NCI-H345 treated with DMSO at 0.1 percent for 48 hours (cell line): Measurements from ENCODE around the gene NANOS3.
A peak's percentile ranks its signal among the peaks of the same experiment; 100 is the strongest.

Source experiments
- DNase-seq: peaks from one replicate; lab custom pipeline; 2025; ENCODE audit not compliant: unreplicated experiment; lab: John Stamatoyannopoulos, UW

NANOS3 gene

DNA sequence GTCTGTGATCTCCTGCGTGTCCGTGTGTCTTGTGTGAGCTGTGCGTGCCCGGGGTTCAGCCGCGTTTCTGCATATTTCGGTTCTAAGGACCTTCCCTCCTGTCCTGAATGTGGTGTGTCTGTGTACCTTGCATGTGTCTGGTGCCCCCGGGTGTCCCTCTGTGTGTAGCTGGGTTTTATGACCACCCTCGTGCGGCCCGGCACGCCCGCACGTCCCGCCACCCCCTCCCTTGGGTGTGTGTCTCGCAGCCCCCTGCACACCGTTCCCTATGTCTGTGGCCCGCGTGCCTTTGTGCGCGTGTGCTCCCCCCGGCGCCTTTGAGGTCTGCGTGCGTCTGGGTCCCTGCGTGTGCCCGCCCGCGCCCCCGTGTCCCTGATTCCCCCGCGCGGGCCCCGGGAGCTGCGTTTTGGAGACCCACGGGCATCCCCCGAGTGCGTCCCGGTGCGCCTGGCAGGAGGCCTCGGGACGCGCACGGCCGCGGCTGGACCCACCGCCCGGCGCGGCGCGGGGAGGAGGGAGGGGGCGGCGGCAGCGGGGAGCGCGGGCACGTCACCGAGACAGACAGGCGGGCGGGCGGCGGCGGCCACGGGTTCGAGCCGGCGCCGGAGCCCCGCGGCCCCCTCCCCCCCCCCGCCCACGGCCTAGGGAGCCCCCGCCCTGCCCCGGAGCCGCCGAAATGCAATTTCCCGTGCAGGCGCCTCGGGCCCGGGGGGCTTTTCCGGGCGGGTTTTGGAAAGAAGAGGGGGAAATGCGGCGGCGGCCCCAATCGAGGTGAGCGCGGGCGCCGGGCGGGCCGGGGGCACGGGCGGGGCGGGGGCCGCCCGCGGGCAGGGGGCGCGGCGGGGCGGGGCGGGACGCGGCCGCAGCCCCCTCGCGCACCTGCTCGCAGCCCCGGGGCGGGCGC is 12.0 kb upstream of the NANOS3 start:
- no peak for DNase-seq

DNA sequence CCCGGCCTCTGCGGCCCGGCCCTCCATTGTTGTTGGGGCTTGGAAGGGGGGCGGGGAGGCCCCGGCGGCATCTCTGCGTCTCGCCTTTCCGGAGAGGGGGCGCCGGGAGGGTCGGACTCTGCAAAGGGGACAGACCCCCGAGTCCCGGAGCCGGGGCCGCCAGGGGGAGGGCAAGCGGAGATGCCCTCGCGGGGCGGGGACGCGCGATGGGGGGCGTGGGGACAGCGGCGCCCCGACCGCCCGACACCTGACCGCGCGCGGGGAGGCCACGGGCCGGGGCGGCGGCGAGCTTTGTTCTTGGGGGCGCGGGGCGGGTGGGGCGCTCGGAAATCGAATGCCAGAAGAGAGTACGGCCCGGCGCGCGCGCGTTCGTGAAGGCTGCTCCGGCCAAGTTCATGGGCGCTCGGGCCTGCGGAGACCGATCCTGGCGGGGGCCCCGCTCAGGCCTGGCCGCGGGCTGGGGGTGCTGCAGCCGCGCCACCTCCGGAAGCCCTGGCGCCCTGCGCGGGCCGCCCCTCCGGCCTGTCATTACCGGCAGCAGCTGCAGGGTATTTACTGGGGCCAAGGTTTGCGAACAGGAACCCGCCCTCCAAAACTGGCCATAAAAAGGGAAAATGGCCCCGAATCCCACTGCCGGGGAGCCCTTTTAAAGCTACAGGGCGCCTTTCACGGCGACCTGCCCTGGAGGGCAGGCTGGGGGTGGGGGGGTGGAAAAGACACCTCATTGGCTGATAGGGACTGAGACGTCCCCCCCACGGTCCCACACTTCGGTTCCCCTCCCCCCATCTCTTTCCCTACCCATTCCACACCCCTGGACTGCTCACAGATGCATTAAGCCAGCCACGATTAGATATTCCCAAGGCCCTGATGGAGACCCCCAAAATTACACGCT is 11.1 kb upstream of the NANOS3 start:
- DNase-seq = no peak

DNA sequence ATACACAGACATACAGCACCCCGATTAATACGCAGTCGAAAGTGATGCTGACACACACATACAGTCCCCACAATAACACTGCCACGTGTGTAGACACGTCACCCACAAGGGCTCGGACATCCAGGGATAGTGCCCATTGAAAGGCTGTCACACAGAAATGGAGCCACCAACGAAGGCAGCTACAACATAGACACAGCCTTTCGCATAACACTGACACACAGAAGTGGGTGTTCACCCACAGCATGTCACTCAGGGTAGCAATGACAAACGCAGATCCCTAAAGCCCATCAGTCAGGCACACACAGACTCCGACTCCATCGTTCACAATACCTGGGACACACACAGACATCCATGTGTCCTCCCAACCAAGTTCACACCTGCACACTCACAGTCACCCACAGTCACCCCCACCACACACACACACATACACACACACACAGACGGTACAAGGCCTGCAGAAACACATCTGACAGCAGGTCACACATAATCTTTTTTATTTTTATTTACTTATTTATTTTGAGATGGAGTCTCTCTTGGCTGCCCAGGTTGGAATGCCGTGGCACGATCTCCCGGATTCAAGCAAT is 10.4 kb upstream of the NANOS3 start:
- DNase-seq = no peak

DNA sequence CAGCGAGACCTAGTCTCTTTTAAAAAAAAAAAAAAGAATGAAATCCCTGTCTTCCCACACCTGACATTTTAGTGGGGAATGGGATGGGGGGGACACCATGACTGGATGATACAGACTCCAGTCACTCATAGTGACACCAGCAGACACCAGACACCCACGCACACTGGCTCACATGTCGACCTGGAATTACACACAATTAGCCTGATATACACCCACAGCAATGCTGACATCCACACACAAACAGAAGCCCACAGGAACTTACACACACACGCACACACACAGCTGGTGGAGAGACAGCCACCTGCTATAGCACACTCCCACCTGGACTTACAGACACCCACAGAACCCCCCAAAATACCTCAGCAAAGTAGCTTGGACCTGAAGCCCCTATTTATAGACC is 8.3 kb upstream of the NANOS3 start:
- DNase-seq = no peak

- no peak for DNase-seq
Observed at GRCh38 chr19:13869281-13869680, 7.7 kb upstream of the NANOS3 start.

GRCh38 chr19:13870873-13871272 is 6.1 kb upstream of the NANOS3 start:
- no peak for DNase-seq

DNA sequence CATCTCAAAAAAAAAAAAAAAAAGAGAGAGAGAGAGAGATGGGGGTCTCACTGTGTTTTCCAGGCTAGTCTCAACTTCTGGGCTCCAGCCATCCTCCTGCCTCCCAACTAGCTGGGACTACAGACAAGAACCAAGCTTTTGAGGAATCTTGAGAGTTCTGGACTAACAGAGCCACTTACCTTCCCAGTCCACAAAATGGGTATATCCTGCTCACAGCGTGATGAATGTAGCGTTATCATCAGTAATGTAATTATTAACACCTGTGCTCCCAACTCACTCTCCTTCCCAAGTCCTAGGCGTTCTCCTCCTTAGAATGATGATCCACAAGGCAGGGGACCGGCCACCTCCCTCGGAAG is 4.6 kb upstream of the NANOS3 start:
- DNase-seq = no peak

DNA sequence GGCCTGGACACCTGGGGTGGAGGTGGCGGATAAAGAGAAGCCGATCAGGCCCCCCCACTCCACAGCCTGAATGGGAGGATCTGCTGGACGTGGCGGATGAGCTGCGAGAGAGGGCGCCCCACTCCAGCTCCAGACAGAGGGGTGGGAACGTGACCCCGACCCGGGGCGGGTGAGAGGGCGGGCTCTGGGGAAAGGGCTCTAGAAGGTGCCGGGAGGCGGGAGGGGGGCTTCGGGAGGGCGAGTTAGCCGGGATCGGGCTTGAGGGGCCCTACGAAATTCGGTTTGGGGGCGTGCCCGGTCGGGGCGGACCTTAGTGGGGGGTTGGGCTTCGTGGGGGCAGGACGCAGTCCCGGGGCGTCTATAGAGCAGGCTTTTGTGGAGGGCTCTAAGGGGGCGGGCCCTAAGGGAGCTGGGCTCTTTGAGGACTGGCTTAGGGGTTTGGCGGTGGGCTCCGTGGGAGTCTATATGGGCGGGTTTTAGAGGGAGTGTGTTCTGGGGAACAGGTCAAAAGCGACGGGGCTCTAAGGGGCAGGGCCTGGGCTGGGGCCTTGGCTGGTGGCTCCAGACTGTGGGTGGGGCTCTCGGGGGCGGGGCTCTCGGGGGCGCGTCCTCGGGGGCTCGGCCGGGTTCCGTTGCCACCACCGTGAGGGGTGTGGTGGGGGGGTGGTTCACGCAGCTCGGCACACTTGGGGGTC is 4.1 kb upstream of the NANOS3 start:
- DNase-seq = no peak

DNA sequence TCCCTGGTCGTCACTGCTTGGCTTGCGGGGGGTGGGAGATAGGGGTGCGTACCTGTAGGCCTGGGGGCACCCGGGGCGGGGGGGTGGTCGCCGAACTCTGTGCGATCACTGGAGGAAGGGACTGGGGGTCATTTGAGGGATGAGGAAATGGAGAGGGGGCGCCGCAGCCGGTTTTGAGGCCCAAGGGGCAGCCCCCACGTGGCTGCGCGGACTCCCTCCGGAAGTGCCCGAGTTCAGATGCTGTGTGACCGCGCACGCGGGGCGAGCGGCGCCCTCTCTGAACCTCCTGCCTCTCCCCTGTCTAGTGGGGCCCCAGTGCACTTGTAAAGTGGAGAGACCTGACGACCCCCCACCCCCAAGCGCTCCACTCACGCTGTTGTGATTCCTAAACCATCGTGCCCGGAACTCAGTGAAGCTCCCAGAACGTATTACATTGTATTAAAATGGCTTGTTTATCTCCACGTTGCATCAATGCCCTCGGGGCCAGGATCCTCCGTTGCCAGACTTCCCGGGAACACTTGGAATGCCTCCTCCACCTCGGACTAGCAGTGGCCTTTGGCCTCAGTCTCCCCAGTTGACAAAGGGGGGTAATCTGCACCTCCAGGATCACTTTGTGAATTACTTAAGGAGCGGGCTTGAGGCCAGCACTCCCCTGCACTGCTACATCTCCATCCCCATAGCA is 3.0 kb upstream of the NANOS3 start:
- no peak for DNase-seq

DNA sequence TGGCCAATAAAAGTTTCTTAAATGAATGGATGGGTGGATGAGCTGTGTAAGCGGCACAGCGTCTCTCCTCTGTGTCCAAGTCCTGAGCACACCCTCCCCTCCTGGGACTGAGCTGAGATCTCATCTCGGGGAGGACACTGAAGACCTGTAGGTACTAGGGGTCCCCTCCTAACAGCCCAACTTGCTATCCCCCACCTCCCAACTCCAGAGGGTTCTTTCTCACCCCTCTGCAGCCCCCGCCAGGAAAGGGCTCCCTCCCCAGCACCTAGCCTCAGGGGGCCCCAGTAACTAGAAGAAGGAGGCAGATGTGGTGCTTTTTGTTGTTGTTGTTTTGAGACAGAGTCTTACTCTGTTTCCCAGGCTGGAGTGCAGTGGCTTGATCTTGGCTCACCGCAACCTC is 1.1 kb upstream of the NANOS3 start:
- no peak for DNase-seq

DNA sequence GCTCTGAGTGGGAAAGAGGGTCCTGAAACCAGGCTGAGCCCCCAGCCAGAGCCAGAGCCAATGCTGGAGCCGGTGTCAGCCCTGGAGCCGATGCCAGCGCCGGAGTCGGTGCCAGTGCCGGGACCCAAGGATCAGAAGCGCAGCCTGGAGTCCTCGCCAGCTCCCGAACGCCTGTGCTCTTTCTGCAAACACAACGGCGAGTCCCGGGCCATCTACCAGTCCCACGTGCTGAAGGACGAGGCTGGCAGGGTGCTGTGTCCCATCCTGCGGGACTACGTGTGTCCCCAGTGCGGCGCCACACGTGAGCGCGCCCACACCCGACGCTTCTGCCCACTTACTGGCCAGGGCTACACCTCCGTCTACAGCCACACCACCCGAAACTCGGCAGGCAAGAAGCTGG is 369 bp downstream of the NANOS3 start:
- DNase-seq = no peak

GRCh38 chr19:13880059-13881043 is 3.4 kb downstream of the NANOS3 start:
- peak; percentile 62 for DNase-seq

DNA sequence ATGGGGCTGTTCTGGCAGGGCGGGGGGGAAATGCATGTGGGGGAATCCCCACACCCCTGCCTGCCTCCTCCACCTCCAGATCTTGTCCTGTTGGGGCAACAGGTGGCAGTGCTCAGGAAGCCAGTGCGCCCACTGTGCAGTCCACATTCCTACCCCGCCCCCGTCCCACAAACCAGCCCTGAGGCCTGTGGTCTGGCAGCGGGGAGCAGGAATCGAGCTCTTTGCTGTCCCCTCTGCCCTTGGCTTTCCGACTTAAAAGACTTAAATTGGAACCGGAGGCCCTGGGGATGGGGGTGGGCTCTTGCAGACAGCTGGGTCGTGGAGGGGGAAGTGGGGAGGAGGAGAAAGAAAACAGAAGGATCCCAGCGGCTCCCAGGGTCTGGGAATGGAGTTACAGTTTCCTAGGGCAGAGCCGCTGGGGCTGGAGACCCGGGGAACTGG is 4.3 kb downstream of the NANOS3 start:
- no peak for DNase-seq

DNA sequence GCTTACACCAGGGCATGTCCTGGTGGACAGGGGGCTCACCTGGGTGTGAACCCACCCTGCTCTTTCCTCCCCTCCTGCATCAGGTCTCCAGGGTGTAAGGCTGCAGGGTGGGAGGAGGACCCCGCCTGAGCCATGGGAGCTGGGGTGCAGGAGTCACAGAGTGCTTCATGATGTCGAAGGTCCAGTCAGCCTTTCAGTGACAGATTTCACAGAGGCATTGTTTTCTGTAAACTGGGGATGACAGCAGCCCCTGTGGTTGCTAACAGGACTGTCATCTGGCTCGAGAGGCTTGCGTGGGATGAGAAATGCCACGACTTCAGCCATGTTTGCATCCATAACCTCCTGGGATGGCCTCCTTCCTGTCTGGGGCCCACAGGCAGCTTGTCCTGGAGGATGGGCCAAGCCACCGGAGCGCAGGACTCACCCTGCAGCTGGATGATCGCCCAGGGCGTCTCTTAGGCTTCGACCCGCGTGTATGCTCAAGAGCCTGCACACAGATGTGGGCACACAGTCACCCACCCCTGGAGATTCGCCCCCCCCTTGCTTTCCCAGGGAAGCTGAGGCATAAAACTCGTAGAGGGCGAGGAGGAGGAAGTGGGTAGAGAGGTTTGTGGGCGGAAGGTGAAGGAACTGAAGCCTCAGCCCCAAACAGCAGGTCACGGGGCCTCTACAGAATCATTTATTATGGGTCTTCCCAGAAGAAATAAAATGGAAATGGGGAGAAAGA is 4.9 kb downstream of the NANOS3 start:
- DNase-seq = no peak

- no peak for DNase-seq
Observed at GRCh38 chr19:13882419-13882795, 5.5 kb downstream of the NANOS3 start.

DNA sequence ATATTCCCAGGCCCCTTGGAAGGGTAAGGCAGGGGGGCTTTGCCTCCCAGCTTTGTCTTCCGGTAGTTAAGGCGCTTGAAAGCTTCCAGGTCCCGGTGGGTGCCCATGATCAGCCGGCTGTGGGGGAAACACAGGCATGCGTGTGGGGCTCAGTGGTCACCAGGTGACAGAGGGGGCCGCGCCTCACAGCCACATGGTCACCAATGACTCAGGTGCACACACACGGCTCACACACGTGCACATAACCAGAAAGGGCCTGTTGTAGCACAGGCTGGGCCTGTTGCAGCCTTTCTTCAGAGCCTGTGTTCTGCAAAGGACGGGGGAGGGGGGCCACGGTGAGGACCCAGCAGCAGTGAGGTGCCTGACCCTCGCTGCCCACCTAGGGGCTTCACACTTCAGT is 5.9 kb downstream of the NANOS3 start:
- no peak for DNase-seq

DNA sequence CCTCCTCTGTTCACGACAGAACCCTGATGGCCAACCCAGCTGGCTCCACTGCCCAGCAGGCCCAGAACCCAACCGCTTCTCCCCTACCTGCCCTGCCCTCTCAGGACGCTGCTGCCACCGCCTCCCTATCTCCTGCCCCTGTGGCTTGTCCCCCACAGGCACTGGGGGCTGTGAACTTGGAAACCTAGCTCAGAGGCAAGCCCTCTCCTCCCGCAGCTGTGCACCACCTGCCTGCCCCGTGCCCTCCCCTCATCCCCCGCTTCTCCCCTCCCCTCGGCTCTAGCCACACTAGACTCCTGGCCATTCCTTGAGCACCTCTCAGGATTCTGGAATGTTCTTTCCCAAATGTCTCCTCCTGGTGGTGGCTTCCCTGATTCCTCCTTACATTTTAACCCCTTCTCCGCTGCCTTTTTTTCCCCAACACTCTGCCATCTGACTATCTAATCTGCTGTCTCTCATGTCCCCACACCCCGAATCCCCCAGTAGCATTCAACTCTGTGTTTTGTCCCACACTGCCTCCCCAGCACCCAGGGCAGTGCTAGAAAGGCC is 6.7 kb downstream of the NANOS3 start:
- no peak for DNase-seq
